ENCODE measurements around the gene LINGO4. TPM values are rescaled to one million over a fixed set of nuclear protein-coding genes. Genes with fewer than 3 reads are reported as not detected.
"Not testable (repeated sequence)": the region's sequence is repeated elsewhere in the genome, so short reads cannot be mapped to it uniquely, and the experiment has no call there.

The LINGO4 gene
- polyA plus RNA-seq, 1 donor = 0.47 TPM

- DNase-seq (ENCODE audit: low read depth) = no peak
Measured at GRCh38 chr1:151782741-151783140, 22.5 kb downstream of the LINGO4 start.

DNA sequence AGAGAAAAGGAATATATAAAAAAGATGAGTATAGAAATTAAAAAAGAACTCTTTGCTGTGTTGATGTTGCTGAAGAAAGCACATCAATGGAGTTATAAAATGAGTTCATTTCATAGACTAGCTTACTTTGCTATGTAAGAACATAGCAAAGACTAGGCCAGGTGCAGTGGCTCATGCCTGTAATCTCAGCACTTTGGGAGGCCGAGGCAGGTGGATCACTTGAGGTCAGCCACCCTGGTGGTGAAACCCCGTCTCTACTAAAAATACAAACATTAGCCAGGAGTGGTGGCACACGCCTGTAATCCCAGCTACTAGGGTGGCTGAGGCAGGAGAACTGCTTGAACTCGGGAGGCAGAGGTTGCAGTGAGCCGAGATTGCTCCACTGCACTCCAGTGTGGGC is 23.2 kb downstream of the LINGO4 start:
- not testable (repeated sequence) for DNase-seq (ENCODE audit: low read depth)

- not testable (repeated sequence) for DNase-seq (ENCODE audit: low read depth)
Measured at GRCh38 chr1:151780736-151781135, 24.5 kb downstream of the LINGO4 start.

- DNase-seq (ENCODE audit: low read depth) = no peak
Measured at GRCh38 chr1:151779852-151780251, 25.4 kb downstream of the LINGO4 start.

- no peak for DNase-seq (ENCODE audit: low read depth)
Measured at GRCh38 chr1:151777317-151777716, 27.9 kb downstream of the LINGO4 start.

GRCh38 chr1:151776665-151777062 is 28.6 kb downstream of the LINGO4 start:
- no peak for DNase-seq (ENCODE audit: low read depth)

- DNase-seq (ENCODE audit: low read depth) = no peak
Measured at GRCh38 chr1:151775894-151776664, 29.1 kb downstream of the LINGO4 start.

DNA sequence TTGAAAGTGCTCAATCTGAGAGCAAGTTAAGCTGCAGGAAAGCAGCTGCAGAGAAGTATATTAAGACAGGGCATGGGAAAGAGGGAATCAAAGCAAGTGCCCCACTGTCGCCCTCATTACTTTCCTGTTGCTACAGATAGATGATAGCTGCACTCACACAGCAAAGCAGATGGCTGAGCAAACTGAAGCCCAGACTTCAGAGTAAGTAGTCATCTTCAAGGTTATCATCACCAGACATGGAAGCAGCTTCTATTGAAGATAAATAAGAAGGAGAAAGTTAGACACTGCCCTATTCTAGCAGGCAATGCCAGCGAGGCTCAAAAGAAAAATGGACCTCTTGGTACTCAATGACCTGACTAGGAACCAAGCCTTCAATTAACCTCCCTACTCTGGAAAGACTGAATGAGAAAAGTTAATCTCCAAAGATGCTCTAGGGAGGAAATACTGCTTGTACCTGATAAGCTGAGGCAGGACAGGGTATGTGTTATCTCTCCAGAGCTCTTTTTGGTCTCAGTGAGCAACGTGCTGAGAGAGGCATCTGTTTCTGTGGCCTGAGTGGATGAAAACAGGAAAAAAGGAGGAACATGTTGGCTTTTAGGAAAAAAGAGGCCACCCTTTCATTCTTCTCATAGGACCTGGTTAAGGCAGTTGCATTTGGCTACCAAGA is 30.8 kb downstream of the LINGO4 start:
- no peak for DNase-seq (ENCODE audit: low read depth)

GRCh38 chr1:151773702-151774101 is 31.5 kb downstream of the LINGO4 start:
- no peak for DNase-seq (ENCODE audit: low read depth)

DNA sequence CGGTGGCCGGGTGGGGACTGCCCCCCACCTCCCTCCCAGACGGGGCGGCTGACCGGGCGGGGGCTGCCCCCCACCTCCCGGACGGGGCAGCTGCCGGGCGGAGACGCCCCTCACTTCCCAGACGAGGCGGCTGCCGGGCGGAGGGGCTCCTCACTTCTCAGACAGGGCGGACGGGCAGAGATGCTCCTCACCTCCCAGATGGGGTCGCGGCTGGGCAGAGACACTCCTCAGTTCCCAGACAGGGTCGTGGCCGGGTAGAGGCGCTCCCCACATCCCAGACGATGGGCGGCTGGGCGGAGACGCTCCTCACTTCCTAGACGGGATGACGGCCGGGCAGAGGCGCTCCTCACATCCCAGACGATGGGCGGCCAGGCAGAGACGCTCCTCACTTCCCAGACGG is 35.9 kb downstream of the LINGO4 start:
- not testable (repeated sequence) for DNase-seq (ENCODE audit: low read depth)

GRCh38 chr1:151768351-151769066 is 36.7 kb downstream of the LINGO4 start:
- not testable (repeated sequence) for DNase-seq (ENCODE audit: low read depth)

- DNase-seq (ENCODE audit: low read depth) = no peak
Measured at GRCh38 chr1:151763990-151764389, 41.2 kb downstream of the LINGO4 start.

DNA sequence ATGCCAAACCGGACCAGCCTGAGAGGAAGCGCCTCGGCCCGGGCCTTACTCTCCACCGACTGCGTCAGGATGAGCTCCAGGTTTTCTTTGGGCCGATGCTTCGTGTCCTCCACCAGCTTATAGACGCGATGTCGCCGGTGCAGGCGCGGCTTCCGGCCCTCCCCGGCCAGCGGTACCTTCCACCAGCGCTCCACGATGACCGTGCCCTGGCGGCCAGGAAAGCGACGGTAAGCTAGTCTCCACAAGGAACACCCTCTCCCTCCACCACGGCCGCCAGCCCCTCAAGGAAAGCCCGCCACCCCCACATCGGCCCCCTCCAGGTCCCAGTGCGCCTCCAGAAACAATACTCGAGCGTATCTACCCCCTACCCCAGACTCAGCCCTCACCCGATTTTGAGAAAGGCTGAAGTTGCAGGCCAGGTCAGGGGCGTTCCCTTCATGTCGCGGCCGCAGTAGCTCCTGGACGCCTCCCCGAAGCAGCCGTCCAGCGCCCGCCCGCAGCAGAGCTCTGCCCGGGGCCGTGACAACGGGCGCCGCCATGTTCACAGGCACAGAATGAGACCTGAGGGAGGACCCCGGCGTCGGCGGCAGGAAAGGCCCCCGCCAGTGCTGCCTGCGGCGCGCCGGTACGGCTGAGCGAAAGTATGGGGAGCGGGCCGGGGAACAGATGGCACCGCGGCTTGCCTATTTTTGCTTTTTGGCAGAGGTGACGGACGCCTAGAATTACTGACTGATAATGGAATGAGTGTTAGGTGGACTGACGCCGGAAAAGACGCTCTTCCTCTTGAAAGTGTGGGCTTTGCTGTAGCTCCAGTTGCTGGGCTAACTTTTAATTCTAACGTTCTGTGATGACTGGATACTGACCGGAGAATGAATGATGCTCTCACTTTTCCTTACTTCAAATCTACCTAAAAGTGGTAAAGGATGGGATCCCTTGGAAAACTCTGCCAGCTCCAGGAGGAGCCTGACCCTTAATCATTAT is 42.0 kb downstream of the LINGO4 start, which contains the start of gene MRPL9:
TSS of gene MRPL9 (minus strand) at position 556 of the 981 bp plus-strand sequence. CDS start at position 539, 17 bp downstream.
- DNase-seq (ENCODE audit: low read depth) = peak; percentile 25

DNA sequence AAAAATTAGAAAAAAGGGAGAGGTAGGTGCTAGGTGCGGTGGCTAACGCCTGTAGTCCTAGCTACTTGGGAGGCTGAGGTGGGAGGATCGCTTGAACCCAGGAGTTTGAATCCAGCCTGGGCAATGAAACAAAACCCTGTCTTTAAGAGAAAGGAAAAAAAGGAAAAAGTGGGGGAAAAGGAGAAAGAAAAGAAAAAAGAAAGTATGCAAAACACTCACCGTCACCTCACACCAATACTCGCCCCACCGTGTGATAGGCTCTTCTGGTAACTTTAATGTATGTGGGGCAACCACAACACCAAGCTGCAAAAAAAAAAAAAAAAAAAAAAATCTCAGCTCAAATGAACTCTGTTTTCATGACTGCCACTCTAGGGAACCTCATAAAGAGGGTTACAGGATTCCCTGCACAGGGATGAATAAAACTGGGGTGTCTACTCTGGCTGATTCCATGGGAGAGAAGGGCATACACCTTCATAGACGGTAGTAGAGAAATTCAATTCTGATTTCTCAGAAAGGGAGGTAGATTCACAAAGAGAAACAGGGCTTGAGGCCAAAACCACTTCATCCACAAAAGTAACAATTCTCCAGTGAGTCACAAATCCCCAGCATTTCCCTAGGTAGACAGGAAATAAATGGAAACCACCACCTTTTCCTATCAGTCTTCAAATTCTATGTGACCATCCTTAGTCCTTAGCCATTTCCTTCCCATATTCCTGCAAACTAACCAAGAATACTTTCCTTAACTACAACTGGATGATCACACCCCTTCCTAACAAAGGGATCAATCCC is 44.4 kb downstream of the LINGO4 start:
- DNase-seq (ENCODE audit: low read depth) = no peak

GRCh38 chr1:151759241-151759640 is 46.0 kb downstream of the LINGO4 start:
- DNase-seq (ENCODE audit: low read depth) = no peak

DNA sequence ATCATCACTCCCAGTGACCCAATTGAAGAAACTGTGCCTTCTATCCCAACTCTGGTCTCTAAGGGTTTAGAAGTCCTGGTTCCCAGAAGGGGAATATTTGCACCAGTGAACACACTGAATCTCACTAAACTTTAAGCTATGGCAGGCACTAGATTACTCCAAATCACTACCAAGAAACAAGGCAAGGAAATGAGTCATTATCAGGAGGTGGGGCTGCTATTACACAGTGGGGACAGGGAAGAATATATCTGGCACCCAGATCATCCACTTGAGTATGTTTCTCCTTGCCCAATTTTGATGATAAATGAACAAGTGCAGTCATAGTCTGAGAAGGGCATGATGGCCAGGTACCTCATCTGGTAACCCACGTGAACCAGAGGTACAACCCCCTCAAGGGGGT is 48.9 kb downstream of the LINGO4 start:
- DNase-seq (ENCODE audit: low read depth) = no peak
